ENCODE measurements around the gene OR2H1.

GRCh38 chr6:29490055-29490454 is 33.1 kb downstream of the OR2H1 start:
- TF ChIP-seq REST (IDR thresholded peaks at IDR 0.05; ENCODE audit: insufficient read depth in 1 of 2, low read depth in 2 of 2, low read length in 2 of 2): no peak
- TF ChIP-seq POLR2AphosphoS5 (IDR thresholded peaks at IDR 0.05; ENCODE audit: low read depth, low read length): no peak
